HG03378 (cell line): ENCODE results near the gene BRSK2.

Source experiments
- ATAC-seq: cut with Tn5 transposase; IDR thresholded peaks from one replicate; pipeline ENCODE4 v1.9.1; 2021; ENCODE audit warnings: mild to moderate bottlenecking, moderate library complexity; ENCODE audit not compliant: unreplicated experiment

The BRSK2 gene

GRCh38 chr11:1479006-1479677, 89.4 kb downstream of the BRSK2 start:
- no peak for ATAC-seq

- no peak for ATAC-seq
These were observed 90.0 kb downstream of the BRSK2 start for GRCh38 chr11:1479678-1480118.

DNA sequence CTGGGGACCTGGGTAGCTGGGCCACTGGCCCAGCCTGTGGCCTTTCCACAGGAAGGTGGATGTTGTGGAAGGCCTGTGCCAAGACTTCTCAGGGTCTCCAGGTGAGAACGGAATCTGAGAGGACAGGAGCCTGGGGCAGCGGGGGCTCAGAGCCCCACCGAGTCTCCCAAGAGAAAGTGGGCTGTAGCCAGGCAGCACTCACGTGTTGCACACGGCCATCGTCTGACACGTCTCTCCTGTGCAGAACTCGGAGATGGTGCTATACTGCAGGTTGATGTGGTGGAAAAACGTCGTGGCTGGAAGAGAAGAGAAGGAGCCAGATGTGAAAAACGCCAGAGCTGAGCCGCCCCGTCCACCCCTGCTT, 90.4 kb downstream of the BRSK2 start:
- no peak for ATAC-seq

GRCh38 chr11:1480555-1481482, 91.1 kb downstream of the BRSK2 start:
- ATAC-seq: no peak

GRCh38 chr11:1481483-1481825, 91.7 kb downstream of the BRSK2 start:
- no peak for ATAC-seq

GRCh38 chr11:1481861-1482441, 92.2 kb downstream of the BRSK2 start:
- no peak for ATAC-seq

DNA sequence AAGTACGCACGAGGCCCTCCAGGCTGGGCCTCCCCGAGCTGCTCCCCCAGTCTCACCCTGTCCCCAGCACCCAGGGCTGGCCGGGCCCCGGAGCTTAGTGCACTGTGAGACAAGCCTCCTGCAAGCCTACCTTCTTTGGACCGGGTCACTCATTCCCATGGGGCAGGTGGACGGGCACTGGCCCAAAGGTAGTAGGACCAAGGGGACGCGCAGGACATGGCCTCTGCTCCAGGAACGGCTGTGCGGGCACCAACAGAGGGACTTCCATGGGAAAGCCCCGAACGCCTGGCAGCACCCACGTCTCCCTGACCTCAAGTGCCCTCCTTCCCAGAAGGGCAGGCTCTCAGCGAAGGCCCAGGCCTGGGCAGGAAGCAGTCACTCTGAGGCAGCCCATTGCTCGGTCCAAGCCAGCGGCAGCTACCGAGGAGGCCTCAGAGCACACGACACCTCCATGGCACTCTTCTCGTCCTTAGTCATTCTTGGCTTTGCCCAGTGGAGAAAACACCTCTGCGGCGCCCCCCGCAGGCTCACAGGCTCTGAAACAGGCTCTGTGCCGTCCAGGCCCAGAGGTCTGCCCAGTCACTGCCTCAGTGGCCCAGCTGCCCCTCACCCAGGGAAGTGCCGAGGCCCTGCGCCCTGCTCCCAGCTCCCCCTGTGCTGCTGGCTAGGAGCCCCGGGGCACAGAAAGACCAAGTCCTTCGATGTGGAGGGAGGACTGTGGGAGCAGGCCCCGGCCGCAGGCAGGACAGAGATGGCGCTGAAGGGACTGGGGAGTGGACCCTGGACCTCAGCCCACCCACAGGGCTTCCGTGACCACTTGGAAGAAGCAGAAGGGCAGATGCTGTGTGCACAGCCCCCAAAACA, 93.1 kb downstream of the BRSK2 start:
- ATAC-seq: no peak

GRCh38 chr11:1483445-1483961, 93.8 kb downstream of the BRSK2 start:
- ATAC-seq: no peak

DNA sequence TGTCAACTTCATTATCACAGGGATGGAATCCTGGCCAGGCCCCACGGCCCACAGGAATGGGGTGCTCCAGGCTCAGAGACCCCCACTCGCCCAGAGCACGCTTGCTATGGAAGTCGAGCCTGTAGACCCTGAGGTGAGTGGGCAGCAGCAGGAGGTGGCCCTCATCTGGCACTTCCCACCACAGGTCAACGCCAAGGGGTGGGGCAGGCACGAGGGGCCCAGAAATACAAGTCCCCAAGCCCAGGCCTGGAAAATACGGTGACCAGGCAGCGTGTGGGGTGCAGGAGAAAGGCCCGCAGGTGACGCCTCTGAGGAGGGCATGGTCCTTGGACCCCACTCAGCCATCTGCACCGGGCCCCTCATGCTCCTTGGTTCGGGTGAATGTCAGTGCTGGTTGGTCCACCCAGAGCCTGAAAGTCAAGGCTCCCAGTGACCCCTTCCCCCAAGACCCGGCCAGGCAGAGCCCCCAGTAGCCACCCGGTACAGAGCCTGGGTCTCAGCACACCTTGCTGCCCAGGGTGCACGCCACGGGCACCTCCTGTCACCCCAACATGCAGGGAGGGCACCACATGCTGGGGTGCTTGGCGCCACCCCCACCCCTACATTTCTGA, 94.4 kb downstream of the BRSK2 start:
- ATAC-seq: no peak

DNA sequence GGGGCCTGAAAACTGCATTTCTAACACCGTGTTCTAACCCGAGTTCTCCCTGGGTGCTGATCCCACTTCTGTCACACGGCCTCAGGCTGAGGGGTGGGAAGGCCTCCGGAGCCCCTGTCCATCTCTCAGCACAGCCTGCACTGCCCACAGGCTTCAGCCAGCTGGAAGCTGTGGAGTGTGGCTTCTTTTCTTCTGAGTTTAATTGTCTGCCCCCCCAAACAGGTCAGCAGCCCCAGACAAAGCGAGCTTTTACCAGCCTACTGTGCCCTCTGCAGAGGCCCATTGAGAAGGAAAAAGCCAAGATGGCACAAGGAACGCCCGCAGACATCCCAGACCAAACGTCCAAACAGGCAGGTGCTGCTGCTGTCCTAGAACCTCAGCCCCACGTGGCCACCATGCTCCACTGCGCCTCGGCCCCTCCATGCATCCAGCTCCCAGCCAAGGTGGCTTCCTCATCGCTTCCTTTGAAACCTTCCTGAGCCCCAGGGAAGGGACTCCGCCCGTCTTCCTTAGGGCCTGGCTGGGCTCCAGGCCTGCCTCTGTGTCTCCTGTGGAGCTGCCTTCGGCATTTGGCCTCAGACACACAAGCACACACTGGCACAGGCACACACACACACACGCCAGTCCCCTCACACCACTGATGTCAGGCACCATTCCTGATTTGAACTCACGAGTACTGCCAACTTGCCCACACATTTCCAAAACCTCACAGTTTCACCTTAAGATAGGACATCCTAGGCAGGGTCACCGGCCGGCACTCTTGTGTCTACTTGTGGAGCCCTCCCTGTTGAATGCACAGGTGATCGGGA, 95.2 kb downstream of the BRSK2 start:
- ATAC-seq: no peak

DNA sequence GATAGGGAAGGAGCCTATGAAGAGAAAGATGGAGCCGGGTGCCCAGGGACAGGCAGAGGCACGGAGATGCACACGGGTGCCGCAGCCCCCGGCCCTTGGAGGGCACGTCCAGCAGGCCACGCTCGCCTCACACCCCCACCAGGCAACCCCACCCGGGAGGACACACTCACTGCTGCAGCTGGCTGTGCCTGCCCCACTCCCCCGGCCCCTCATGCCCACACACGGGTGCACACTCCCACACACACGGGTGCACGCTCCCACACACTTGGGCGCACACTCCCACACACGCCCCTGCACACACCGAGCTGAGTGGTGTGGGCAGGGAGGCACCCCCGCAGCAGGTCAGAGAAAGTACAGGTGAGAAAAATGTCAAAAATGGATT, 95.8 kb downstream of the BRSK2 start:
- ATAC-seq: no peak

DNA sequence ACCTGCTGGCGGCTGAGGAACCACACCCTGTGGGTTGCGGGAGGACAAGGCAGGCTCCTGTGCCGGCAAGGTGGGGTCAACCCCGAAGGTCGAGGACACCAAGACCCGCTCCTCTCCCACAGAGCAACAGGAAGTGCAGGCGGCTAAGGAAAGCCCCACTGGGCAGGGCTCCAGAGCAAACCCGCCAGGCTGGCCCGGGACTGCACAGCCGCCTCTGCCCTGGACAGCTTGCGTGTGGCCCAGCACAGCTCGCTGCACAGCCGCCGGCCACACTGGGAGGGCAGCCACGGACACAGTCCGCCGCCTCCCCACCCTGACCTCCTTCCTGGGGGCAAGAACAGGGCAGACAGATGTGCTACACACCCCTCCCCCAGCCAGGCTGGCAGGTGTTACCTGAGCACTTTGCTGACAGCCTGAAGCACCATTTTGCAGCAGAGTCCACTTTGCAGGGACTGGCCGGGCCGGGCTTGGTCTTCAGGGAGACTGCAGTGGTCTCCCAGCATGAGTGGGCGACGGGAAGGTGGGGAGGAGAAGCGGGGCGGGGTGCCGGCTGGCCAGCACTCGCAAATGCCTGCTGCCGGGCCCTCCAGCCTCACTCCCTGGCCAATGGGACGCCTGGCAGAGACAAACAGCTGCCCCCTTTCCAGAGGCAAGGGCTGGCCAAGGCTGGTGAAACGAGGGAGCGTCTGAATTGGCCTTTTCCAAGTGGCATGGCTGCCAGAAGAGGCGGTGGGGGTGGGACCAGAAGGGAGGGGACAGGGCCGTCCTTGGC, 96.5 kb downstream of the BRSK2 start, which contains the start of gene MOB2:
TSS of gene MOB2 (minus strand) at position 726 of the 772 bp plus-strand sequence. CDS start at position 503, 223 bp downstream.
- no peak for ATAC-seq

DNA sequence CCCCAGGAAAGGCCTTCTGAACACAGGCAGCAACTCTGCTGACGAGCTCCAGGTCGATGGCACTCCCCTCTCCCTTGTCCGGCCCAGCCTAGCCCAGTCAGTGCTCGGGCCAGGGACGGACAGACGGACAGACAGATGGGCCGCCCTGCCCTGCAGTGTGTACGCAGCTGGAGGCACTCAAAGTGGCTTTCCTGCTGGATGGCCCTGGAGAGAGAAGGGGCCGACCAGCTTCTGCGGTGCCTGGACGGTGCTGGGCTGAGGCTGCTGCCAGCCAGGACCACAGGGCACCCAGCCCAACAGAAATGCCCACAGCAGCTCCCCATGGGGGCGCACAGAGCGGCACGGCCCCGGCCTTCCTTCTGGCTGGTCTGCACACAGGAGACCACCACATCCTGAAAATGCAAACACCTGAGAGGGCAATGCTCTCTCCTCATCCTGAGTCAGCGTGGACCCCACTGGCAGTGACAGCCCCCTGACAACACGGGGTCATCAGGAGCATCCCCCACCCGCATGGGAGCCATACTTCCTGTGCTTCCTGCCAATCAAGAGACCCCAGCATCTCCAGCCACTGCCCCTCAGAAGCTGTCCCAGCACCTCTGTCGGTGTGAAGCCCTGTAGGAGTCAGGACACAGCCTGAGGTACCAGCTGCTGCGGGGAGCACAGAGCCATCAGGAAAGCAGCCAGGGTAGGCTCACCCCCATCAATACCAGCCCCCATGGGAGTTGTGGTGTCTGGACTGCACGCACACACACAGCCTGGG, 97.5 kb downstream of the BRSK2 start:
- no peak for ATAC-seq

- no peak for ATAC-seq
These were observed 98.3 kb downstream of the BRSK2 start for GRCh38 chr11:1487851-1488574.

GRCh38 chr11:1488575-1489180, 98.9 kb downstream of the BRSK2 start:
- ATAC-seq: no peak

DNA sequence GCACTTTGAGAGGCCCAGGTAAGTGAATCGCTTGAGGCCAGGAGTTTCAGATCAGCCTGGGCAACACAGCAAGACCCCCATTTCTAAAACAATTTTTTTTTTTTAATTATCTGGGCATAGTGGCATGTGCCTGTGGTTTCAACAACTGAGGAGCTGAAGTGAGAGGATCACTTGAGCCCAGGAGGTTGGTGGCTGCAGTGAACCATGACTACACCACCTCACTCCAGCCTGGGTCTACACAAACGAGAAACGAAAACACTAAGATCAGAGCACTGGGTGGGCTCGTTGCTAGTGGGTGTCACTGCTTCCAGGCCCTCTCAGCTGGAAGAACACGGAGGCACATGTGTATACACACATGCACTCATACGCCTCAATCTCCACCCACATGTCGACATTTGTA, 100.9 kb downstream of the BRSK2 start:
- no peak for ATAC-seq

GRCh38 chr11:1491379-1491778, 101.6 kb downstream of the BRSK2 start:
- ATAC-seq: no peak
